Neural cell (in vitro differentiated cells): ENCODE results near the gene TMEM92. TPM values are rescaled to one million over a fixed set of nuclear protein-coding genes. Genes with fewer than 3 reads are reported as not detected.

Source experiments
- H2AFZ ChIP-seq: fragments of 200-600, 300-800 bp; sonication (generic), shearing (Covaris generic); 2 replicates; pipeline ENCODE4 v1.6.0; 2014; ENCODE audit warnings: low read depth, mild to moderate bottlenecking, antibody characterized with exemption, low read length, moderate library complexity
- H3F3A ChIP-seq: fragments of 200-600 bp; shearing (Covaris generic); 2 replicates; pipeline ENCODE4 v1.6.1; 2016; ENCODE audit warnings: mild to moderate bottlenecking, moderate library complexity, mixed read lengths, antibody characterized with exemption, low read length; ENCODE audit not compliant: insufficient read depth, poor library complexity, severe bottlenecking
- H3K27ac ChIP-seq: fragments of 200-600, 300-800 bp; sonication (generic), shearing (Covaris generic); 2 replicates; pipeline ENCODE4 v1.5.1; 2014; ENCODE audit warnings: mild to moderate bottlenecking, low read length, moderate library complexity
- H3K27me3 ChIP-seq: fragments of 300-800, 200-600 bp; sonication (generic), shearing (Covaris generic); 2 replicates; pipeline ENCODE4 v1.6.0; 2014; ENCODE audit warnings: mild to moderate bottlenecking, low read depth, low read length, moderate library complexity; ENCODE audit not compliant: insufficient read depth
- H3K36me3 ChIP-seq: fragments of 300-800, 200-600 bp; sonication (generic), shearing (Covaris generic); 2 replicates; pipeline ENCODE4 v1.5.1; 2014; ENCODE audit warnings: mild to moderate bottlenecking, antibody characterized with exemption, low read length, moderate library complexity; ENCODE audit not compliant: insufficient read depth
- H3K4me2 ChIP-seq: fragments of 300-800, 200-600 bp; sonication (generic), shearing (Covaris generic); 2 replicates; pipeline ENCODE4 v1.6.0; 2014; ENCODE audit warnings: mild to moderate bottlenecking, low read length
- H3K4me3 ChIP-seq: fragments of 300-800, 200-600 bp; sonication (generic), shearing (Covaris generic); 2 replicates; pipeline ENCODE4 v1.5.1; 2014; ENCODE audit warnings: mild to moderate bottlenecking, low read length, moderate library complexity
- H3K79me2 ChIP-seq: fragments of 200-600 bp; shearing (Covaris generic); replicated peaks from 2 replicates; pipeline ENCODE4 v1.6.0; 2014; ENCODE audit warnings: mild to moderate bottlenecking, low read length, moderate library complexity; ENCODE audit not compliant: insufficient read depth
- H3K9ac ChIP-seq: fragments of 300-800, 200-600 bp; sonication (generic), shearing (Covaris generic); 2 replicates; pipeline ENCODE4 v1.6.1; 2016; ENCODE audit warnings: mild to moderate bottlenecking, low read length, mixed read lengths
- H3K9me2 ChIP-seq: fragments of 200-600 bp; shearing (Covaris generic); 2 replicates; pipeline ENCODE4 v1.6.1; 2016; ENCODE audit warnings: mild to moderate bottlenecking, low read length, mixed read lengths; ENCODE audit not compliant: insufficient read depth
- H3K9me3 ChIP-seq: fragments of 200-600, 300-800 bp; sonication (generic), shearing (Covaris generic); 2 replicates; pipeline ENCODE4 v1.6.1; 2016; ENCODE audit warnings: mild to moderate bottlenecking, mixed run types, low read length, moderate library complexity, mixed read lengths
- H4K20me1 ChIP-seq: fragments of 200-600 bp; shearing (Covaris generic); 2 replicates; pipeline ENCODE4 v1.6.1; 2016; ENCODE audit warnings: mild to moderate bottlenecking, mixed run types; ENCODE audit not compliant: insufficient read depth
- EP300 ChIP-seq: fragments of 450-650 bp; conservative IDR thresholded peaks from 2 replicates; pipeline ENCODE4 v1.6.1; 2014; ENCODE audit warnings: antibody characterized with exemption, mild to moderate bottlenecking, moderate library complexity; ENCODE audit not compliant: poor library complexity, severe bottlenecking
- EZH2 ChIP-seq: fragments of 200-600, 300-800 bp; shearing (Covaris generic), sonication (generic); IDR thresholded peaks from 2 replicates; pipeline ENCODE4 v1.6.1; 2014; ENCODE audit warnings: antibody characterized with exemption, low read length, borderline replicate concordance, mild to moderate bottlenecking; ENCODE audit not compliant: insufficient read depth, poor library complexity, severe bottlenecking
- MXI1 ChIP-seq: fragments of 450-650 bp; conservative IDR thresholded peaks from 2 replicates; pipeline ENCODE4 v1.6.1; 2014; ENCODE audit warnings: antibody characterized with exemption, mild to moderate bottlenecking; ENCODE audit not compliant: poor library complexity, severe bottlenecking
- POLR2AphosphoS5 ChIP-seq: IDR thresholded peaks from 2 replicates; pipeline ENCODE4 v1.6.1; 2012
- RAD21 ChIP-seq: fragments of 450-650 bp; conservative IDR thresholded peaks from 2 replicates; pipeline ENCODE4 v1.6.1; 2014; ENCODE audit warnings: antibody characterized with exemption, mild to moderate bottlenecking, moderate library complexity
- REST ChIP-seq: IDR thresholded peaks from 2 replicates; pipeline ENCODE4 v1.6.1; 2012; ENCODE audit warnings: borderline replicate concordance
- SMC3 ChIP-seq: fragments of 450-650 bp; conservative IDR thresholded peaks from 2 replicates; pipeline ENCODE4 v1.6.1; 2014; ENCODE audit warnings: antibody characterized with exemption, mild to moderate bottlenecking, moderate library complexity; ENCODE audit not compliant: poor library complexity
- TAF1 ChIP-seq: IDR thresholded peaks from 2 replicates; pipeline ENCODE4 v1.6.1; 2012; ENCODE audit warnings: low read depth
- polyA plus RNA-seq: library from polyadenylated mRNA; depleted of rRNA; stranded (reverse); fragments of >200 nt; gene quantifications from 2 replicates; pipeline ENCODE4 v1.2.3, GENCODE V29; 2014
- TF ChIP-seq, protein P1 (sequence below): fragments of 450-650 bp; IDR thresholded peaks from 2 replicates; pipeline ENCODE4 v1.5.1; 2014; ENCODE audit warnings: antibody characterized with exemption, mild to moderate bottlenecking, moderate library complexity; ENCODE audit not compliant: poor library complexity, severe bottlenecking

The TMEM92 gene
- polyA plus RNA-seq, 1 donor from 2014 or later: not detected

GRCh38 chr17:50297407-50297865 is 23.2 kb downstream of the TMEM92 start:
- Histone ChIP-seq H3K27me3 (no peaks in the 10 kb centered on the region), H4K20me1 (no peaks in the 10 kb centered on the region), H3K9me3 (no peaks in the 10 kb centered on the region), H3K27ac (no peak overlapping the region), H3F3A (no peaks in the 10 kb centered on the region), H3K36me3 (no peaks in the 10 kb centered on the region), H2AFZ (no peak overlapping the region), H3K4me3 (no peak overlapping the region), H3K9ac (no peak overlapping the region), H3K4me2 (no peak overlapping the region), H3K9me2 (no peaks in the 10 kb centered on the region), H3K79me2 (no peaks in the 10 kb centered on the region)
- no peak for TF ChIP-seq MXI1
- no peak for TF ChIP-seq REST
- no peak for TF ChIP-seq EP300
- TF ChIP-seq, protein P1, sequence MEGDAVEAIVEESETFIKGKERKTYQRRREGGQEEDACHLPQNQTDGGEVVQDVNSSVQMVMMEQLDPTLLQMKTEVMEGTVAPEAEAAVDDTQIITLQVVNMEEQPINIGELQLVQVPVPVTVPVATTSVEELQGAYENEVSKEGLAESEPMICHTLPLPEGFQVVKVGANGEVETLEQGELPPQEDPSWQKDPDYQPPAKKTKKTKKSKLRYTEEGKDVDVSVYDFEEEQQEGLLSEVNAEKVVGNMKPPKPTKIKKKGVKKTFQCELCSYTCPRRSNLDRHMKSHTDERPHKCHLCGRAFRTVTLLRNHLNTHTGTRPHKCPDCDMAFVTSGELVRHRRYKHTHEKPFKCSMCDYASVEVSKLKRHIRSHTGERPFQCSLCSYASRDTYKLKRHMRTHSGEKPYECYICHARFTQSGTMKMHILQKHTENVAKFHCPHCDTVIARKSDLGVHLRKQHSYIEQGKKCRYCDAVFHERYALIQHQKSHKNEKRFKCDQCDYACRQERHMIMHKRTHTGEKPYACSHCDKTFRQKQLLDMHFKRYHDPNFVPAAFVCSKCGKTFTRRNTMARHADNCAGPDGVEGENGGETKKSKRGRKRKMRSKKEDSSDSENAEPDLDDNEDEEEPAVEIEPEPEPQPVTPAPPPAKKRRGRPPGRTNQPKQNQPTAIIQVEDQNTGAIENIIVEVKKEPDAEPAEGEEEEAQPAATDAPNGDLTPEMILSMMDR: peak; percentile 98
- TF ChIP-seq RAD21: peak; percentile 98
- TF ChIP-seq SMC3: peak; percentile 95
- no peak for TF ChIP-seq TAF1
- TF ChIP-seq POLR2AphosphoS5: no peak
- no peak for TF ChIP-seq EZH2

GRCh38 chr17:50298018-50298417 is 23.8 kb downstream of the TMEM92 start:
- no peaks in the 10 kb centered on the region for H3K9me2 ChIP-seq
- H3K79me2 ChIP-seq: no peaks in the 10 kb centered on the region
- H3K27ac ChIP-seq: no peak overlapping the region
- no peaks in the 10 kb centered on the region for H3K27me3 ChIP-seq
- no peak overlapping the region for H2AFZ ChIP-seq
- H3K4me2 ChIP-seq: no peak overlapping the region
- no peak overlapping the region for H3K9ac ChIP-seq
- no peak overlapping the region for H3K4me3 ChIP-seq
- H3K36me3 ChIP-seq: no peaks in the 10 kb centered on the region
- H3F3A ChIP-seq: no peaks in the 10 kb centered on the region
- H3K9me3 ChIP-seq: no peaks in the 10 kb centered on the region
- no peaks in the 10 kb centered on the region for H4K20me1 ChIP-seq
- TF ChIP-seq EP300: no peak
- no peak for TF ChIP-seq RAD21
- no peak for TF ChIP-seq REST
- TF ChIP-seq MXI1: no peak
- no peak for TF ChIP-seq TAF1
- TF ChIP-seq, protein P1: no peak
- TF ChIP-seq EZH2: no peak
- TF ChIP-seq SMC3: no peak
- no peak for TF ChIP-seq POLR2AphosphoS5
